ENCODE results near the gene BBS2.

BBS2 gene

DNA sequence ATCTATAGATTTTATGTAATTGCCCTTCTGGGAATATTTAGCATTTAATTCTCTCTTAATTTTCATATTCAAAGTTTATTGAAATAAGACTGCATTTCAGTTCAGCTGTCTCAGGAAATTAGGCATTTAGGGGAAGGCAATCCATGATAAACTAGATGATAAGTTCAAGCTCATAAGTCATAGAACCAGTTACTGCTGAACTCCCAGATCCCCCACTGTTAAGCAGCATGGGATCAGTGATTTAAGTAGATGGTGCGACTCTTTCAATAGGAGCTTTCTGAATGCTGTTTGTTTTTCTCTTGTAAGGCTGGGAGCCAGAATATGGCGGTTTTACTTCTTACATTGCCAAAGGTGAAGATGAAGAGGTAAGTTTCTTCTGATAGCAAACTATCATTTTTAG is 44.6 kb downstream of the BBS2 start:
- no peak for DNase-seq (ENCODE audit: low read depth)

GRCh38 chr16:56470666-56471065 is 49.2 kb downstream of the BBS2 start:
- DNase-seq (ENCODE audit: low read depth), result no peak

GRCh38 chr16:56470232-56470631 is 49.6 kb downstream of the BBS2 start:
- no peak for DNase-seq (ENCODE audit: low read depth)

DNA sequence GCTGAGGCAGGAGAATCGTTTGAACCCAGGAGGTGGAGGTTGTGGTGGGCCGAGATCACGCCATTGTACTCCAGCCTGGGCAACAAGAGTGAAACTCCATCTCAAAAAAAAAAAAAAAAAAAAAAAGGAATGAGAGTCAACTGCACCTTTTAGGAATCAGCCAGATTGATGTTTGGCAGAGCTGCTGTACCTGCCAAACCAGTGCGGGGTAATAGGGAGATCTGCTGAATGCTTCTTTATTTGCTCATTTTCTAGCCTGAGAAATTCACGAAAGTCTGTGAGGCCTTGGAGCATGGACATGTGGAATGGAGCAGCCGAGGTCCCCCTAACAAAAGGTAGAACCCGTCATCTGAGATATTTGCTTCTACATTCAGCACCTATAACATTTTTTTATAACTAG is 50.1 kb downstream of the BBS2 start:
- DNase-seq (ENCODE audit: low read depth), result no peak

DNA sequence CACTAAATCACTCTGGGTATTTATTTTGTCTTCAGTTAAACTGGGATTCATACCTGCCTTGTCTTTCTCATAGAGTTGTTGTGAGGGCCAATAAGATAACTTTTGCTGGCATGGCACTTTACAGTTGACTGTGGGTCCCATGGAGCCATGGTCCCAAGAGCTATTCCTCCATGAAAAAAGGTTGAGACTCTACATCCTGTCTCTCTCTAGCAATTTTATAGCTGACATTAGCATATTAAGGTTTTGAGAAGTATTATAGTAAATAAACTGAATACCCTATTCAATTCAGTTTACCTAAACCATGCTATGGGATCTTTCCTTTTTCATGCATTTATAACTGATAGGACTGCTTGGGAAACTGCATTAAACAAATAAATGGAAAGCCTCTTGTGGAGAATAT is 51.0 kb downstream of the BBS2 start:
- DNase-seq (ENCODE audit: low read depth), result no peak

DNA sequence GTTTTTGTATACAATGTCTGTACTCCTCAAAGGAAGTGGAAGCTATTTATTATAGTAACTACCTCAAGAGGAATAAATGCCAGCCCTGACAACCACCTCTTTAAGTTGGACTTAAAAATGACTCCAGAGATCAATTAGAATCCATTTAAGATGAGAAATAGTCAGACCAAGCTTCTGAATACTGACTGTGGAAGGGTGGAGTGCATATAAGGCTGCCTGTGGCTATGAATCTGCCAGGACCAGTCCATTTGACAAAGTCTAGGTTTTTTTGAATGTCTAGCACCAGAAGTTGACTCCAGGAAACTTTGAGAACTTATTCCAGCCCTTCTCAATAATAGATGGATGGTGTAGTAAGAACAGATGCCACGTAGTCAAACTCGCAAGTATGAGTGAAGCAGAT is 53.5 kb downstream of the BBS2 start:
- no peak for DNase-seq (ENCODE audit: low read depth)

GRCh38 chr16:56463153-56463552 is 56.7 kb downstream of the BBS2 start:
- no peak for DNase-seq (ENCODE audit: low read depth)

DNA sequence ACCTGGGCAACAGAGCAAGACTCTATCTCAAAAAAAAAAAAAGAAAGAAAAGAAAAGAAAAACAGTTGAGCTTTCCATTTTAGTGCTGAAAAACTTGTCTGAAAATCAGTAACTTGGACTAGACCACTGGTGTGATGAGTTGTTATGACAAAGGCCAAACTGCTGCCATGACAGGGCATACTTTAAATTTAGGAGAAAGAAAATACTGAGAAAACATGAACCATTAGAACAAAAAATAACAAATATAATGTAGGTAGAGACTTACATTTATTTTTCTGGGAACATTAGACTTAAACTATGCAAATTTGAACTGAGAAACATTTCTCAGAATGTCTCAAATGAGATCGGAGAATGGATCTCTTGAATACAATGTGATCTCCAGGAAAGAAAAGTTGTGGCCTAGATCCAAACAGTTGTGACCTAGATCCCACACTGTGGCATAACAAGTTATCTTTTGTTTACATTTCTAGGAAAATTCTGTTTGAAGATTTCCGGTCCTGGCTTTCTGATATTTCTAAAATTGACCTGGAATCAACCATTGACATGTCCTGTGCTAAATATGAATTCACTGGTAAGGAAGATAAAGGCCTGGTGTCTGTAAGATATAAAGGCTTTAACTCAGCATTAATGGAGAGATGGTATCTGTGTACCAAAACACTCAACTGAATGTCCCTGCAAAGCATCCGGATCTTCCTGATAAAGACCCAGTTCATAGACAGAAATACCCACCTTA is 57.6 kb downstream of the BBS2 start:
- DNase-seq (ENCODE audit: low read depth), result no peak

- no peak for DNase-seq (ENCODE audit: low read depth)
These were observed 59.7 kb downstream of the BBS2 start for GRCh38 chr16:56460101-56460500.

DNA sequence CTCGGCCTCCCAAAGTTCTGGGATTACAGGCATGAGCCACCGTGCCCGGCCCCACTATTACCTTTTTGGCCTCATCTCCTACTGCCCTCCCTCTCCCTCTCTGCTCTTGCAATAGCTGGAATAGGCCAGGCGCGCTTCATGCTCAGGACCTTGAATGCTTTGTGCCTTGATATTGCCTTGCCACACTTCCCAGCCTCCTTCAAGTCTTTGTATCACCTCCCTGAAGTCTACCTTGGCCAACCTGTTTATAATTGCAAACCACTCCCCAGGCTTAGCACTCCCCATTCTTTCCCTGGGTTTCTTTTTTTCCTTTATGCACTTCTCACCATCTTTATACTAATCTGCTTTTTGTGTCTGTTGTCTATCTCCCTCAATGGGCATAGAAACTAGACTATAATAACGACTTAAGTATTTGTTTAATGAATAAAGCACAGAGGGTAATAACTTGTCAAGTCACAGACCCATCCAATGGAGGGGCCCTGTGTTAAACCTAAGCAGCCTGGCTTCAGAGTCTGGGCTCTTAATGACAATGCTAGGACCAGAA is 61.8 kb downstream of the BBS2 start:
- no peak for DNase-seq (ENCODE audit: low read depth)

DNA sequence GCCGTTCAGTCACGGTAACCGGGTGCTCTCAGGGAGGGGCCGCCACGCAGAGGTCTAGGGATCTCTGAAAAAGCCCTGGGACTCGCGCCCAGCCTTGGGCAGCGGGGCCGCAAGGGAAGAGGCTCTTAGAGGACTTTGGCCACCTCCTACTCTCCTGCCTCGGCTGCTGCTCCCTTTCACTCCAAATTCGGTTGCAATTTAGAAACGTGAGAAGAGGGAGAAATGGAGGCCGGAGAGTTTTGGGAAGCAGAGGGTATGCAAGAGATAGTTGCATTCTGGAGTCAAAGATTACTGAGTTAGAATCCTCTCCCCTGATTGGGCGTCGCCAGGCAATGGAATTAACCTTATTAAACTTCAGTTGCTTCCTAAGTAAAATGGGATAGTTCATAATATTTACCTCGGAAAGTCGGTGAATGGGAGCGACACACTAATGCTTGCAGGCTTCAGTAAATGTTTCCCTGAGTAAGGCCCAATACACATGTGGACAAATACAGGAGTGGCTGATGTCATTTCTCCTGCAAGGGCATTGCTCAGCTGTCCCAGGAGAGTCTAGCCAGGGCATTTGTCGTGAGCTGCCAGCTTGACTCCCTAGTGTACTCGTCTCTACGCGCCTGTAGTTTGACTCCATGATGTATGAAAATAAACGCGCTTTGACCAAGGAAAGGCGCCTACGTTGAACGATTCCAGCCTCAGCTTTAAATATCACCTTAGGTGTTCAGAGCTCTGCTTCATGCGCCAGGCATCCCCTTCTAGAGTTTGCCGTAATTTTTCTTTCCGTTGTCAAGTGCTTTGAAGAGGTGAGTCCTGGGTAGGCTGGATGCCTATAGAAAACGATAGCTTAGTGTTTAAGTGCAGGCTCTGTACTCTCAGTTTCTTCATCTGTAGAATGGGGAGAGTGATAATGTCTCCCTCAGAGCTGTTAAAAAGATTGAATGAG is 67.8 kb downstream of the BBS2 start:
- peak; percentile 20 for DNase-seq (ENCODE audit: low read depth)

GRCh38 chr16:56450986-56451752 is 68.7 kb downstream of the BBS2 start, which contains the start of the genes NUDT21 and OGFOD1:
Gene NUDT21 (minus strand): TSS chr16:56451332. CDS start chr16:56451202, 130 bp downstream.
Gene OGFOD1 (plus strand): TSS chr16:56451554. CDS start chr16:56451613, 59 bp downstream.
- DNase-seq (ENCODE audit: low read depth), result peak; percentile 96

- DNase-seq (ENCODE audit: low read depth), result no peak
These were observed 69.4 kb downstream of the BBS2 start for GRCh38 chr16:56450275-56450985.

GRCh38 chr16:56448005-56448404 is 71.8 kb downstream of the BBS2 start:
- no peak for DNase-seq (ENCODE audit: low read depth)

DNA sequence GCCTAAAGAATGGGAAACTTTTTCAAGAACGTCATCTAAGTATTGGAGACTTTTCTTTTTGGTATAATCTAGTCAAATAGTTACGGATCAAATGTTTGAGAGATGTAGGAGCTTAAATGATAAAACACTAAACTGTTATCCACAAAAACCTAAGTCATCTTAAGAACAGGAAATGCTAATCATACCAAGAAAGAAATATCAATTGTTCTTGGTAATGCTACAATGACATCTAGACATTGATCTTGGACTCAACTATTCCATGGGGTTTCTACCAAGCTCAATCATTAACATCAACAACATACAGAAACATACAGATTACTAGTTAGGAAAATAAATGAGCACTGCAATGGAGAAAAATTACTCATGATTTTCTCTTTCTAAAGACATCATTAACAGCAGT is 72.5 kb downstream of the BBS2 start:
- DNase-seq (ENCODE audit: low read depth), result no peak

DNA sequence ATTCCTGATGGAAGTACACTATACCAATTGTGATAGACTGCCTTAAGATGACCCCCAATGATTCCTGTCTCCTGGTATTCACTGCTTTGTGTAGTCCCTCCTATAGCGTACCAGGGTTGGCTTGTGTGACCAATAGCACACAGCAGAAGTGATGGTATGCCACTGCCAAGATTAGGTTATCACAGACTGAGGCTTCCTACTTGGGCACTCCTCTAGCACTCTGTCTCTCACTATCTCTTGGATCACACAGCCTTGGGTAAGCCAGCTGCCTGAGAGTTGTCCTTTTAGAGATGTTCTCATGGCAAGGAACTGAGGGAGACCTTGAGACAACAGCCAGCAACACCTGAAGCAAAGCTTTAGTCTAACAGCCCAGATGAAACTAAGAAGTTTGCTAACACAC is 81.8 kb downstream of the BBS2 start:
- no peak for DNase-seq (ENCODE audit: low read depth)

DNA sequence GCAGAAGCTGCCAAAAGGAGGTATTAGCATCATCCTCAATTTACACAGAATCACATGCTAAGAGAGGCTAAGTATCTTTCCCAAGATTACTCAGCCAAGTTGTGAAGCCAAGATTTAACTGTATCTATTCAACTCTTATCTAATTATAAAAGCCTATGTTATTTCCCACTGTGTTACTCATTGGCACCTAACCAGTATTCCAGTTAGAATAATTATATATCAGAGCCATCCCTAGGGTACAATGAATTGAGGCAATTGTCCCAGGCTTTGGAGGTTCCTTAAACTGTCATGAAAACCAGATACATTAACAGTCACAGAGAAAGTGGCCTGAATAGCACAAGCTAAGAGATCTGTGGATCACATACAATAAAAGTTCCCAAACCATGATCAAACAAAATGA is 83.6 kb downstream of the BBS2 start:
- DNase-seq (ENCODE audit: low read depth), result no peak
